GM21390 (cell line): ENCODE results near the gene SLC22A23.

Experiments
- ATAC-seq: cut with Tn5 transposase; IDR thresholded peaks from one replicate; pipeline ENCODE4 v1.9.1; 2021; ENCODE audit not compliant: unreplicated experiment

SLC22A23 gene

DNA sequence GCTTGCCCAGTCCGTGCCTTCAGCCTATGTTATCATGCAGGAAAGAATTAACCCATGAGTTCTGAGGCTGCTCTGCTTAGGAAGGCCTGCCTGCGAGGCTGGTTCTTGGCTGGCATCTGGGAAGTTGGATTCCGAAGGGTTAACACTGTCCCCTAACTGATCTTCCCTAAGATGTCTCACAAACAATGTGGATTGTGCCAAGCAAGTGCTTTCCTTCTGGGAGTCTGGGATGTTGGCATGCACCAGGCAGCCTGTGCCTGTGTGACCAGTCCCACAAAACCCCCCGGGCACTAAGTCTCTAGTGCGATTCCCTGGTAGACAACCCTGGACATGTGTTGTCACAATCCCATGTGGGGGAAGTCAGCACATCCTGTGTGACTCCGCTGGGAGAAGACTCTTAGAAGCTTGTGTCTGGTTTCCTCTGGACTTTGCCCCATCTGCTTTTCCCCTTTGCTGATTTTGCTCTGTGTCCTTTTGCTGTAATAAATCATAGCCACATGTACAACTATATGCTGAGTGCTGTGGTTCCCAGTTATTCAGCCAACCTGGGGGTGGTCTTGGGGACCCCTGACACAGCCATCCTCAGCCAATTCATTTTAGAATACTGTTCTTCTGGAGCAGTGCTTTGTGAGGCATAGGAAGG is 83.8 kb downstream of the SLC22A23 start:
- ATAC-seq: no peak

DNA sequence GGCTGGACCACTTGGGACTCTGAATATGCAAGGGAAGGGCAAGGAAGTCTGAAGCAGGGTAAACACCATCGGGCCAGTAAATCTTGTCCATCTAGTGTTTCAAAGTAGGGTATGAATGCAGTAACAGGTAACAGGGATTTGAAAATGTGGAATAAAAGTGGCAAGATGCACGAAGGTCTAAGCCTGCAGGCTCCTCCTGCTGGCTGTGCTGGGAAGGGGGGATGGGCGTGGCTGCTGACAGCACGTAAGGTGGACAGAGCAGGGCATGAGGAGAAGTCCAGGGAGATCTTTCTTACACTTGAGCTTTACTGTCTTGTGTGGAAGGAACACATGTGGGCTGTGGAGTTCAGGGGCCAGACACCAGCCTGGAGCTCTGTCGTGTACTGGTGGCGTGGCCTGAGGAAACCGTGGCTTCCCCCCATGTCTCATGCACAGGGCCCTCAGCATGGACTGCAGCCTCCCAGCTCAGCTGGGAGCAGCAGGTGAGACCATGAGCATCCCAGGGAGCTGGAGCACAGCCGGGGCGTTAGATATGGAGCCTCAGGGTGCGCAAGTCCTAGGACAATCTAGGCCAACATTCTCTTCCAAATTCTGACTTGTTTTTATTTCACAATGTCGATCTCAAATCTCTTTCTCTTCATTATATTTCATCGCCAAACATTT is 84.5 kb downstream of the SLC22A23 start:
- no peak for ATAC-seq

GRCh38 chr6:3371222-3371949 is 85.5 kb downstream of the SLC22A23 start:
- no peak for ATAC-seq

DNA sequence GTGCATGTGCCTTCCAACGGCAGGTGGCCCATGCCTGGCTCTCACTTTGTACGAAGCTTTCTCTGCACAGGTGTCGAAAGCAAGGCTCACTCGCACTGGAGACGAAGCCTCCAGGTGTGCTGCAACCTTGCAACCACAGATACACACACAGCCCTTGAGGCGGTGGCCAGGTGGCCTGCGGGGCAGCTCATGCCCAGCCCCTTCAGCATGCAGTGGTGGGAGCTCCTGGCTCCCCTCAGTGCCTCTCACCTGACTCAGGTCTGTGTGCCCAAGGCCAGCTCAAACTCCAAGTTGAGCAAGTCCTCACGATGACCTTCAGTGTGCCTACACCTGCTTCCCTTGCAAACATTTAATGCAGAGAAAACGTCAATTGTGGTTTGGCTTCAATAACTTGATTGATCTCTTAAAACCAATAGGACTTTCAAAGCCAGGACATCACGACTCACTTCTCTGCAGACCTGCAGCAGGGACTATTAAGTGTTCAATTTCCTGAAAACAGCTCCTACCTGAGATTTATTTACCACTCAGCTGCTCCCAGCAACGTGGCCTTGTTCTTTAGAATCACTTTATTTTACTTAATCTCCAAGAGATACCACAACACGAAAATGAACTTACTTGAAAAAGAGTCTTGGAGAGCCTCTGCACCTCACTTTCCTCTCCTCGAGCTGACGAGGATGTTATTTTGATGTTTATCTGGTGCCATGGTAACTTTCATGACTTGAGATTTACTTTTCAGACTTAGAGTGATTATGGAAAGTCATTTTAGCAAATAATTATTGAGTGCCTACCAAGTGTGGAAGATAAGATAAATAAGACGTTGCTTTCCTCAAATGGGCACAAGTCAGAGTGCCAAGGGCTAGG is 86.3 kb downstream of the SLC22A23 start:
- no peak for ATAC-seq

- no peak for ATAC-seq
Observed at GRCh38 chr6:3369985-3370360, 86.9 kb downstream of the SLC22A23 start.

GRCh38 chr6:3368685-3369084 is 88.2 kb downstream of the SLC22A23 start:
- ATAC-seq: no peak

DNA sequence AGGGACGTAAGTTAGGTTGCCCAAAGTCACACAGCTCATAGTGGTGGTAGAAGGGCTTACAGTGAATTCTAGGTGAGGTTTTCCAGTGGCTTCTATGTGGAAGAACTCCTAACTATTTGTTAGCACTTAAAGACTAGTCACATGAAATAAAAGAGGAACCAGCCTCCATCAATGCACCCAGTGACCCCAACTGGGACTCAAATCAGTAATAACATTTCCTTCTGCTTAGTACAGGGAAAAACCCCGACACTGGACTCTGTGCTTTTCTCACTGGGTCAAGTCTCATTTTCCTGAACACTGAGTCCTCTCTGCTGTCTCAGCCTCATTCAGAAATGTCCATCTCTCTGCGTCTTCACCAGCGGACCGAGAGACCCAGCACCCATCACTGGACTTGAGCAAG is 89.2 kb downstream of the SLC22A23 start:
- ATAC-seq: no peak

GRCh38 chr6:3366596-3367413 is 90.0 kb downstream of the SLC22A23 start:
- no peak for ATAC-seq

DNA sequence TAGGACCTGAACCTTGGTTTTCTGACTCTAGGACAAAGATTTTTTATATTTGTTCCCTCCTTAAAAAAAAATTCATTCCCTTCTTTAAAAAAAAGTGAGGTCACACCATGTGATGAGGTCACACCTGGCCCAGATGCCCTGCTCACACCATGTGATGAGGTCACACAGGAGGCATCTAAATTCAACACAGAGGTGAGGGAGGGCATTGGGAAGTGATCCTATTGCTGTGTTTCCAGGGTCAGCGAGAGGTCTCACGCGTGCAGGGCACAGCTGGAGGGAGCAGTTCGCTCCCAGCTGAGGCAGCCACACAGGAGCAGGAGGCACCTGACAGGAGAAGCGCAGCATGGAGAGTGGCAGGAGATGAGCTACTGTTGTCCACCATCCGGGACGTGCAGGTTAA is 92.5 kb downstream of the SLC22A23 start:
- ATAC-seq: no peak

DNA sequence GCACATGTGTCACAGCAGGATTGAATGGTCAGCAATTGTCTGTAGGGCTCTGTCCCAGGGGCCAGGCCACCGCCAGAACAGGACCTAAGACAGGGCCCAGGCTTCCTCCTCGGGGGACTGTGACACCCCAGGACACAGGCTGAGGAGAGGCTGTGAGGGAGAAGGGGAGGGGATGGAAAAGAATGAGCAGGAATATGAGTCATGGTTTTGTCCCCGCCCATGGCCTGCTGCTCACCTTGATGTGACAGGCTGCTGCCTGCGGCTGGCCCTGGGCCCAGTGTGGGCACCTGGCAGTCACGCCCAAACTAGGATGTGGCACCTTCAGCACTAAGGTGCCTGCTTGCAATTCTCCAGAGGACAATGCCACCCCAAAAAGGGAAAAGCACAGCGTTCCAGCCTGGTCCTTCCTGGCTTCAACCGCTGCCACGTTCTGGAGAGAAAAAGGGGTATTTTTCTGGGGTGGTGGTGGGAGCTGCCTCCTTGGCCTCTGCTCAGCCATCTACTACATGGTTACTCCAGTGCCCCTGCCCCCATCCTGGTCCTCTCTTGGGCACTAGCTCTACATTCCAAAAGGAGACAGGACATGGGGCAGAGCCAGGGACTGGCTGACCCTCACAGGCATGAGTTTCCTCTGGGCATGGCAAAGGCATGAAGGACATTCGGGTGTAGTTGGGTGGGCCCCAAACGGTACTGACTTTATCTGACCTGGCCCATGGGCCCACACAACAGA is 93.4 kb downstream of the SLC22A23 start:
- no peak for ATAC-seq

GRCh38 chr6:3361312-3362037 is 95.4 kb downstream of the SLC22A23 start:
- no peak for ATAC-seq

DNA sequence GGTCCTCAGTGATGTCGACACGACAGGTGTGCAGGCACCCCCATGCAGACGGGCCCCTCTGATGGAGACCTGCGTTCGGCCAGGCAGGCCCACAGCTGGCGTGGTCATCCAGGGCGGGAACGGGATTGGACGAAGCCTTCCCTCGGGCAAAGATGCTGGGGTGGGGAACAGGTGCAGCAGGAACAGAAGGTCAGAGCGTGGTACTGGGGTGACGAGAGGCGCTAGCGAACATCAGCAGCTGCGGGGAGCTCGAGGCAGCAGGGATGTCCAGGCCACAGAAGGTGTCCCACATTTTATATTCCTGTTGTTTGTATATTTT is 96.2 kb downstream of the SLC22A23 start:
- no peak for ATAC-seq

DNA sequence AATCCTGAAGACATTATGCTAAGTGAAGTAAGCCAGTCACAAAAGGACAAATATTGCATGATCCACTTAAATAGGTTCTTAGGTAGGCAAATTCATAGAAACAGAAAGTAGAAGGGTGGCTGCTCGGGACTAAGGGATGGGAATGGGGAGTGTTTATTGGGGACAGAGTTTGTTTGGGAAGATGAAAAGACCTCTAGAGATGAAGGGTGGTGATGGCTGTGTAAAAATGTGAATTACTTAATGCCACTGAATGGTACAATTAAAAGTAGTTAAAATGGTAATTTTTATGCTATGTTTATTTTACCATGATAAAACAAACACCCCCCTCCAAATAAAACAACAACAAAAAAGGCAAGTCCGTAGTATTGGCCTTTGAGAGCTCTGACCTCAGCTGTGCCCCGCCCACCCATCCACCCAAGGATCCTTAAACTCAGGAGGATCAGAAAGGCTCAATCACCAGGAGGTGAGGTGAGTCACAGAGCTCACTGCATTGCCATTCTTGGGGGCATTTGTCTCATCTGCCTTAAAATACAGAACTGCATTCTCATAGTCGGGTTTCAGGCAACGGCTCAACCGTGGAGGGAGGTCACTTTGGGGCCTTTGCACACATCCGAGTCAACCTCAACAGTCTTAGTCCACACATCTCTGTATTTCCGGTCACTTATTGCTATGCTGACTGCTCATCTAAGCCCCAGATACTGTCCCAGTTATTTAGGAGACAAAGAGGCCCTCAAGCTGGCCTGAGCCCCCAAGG is 96.7 kb downstream of the SLC22A23 start:
- no peak for ATAC-seq

DNA sequence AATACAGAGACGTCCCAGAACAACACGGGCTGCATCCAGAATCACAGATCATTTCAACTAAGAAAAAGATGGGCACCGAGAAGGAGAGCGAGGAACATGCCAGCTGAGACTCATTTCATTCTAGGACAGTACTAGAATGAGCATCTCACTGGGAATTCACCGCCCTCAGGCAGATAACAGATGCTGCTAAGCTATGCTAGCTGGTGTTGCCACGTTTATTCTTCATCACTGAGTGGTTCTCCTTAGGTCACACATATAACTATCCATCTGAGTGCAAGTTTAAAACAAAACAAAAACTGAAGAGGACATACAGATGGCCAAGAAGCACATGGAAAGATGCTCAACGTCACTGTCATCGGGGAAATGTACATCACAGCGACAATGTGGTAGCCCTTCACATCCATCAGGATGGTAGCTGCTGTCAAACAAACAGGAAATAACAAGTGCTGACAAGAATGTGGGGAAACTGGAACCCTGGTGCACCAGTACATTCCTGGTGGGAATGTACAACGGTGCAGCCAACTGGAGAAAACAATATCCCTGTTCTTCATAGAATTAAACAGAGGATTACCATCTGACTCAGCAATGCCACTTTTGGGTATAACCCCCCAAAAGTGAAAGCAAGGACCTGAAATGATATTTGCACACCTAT is 97.6 kb downstream of the SLC22A23 start:
- no peak for ATAC-seq

GRCh38 chr6:3358413-3359100 is 98.3 kb downstream of the SLC22A23 start:
- ATAC-seq: no peak

- ATAC-seq: no peak
Observed at GRCh38 chr6:3357678-3358077, 99.2 kb downstream of the SLC22A23 start.

GRCh38 chr6:3356824-3357420 is 99.9 kb downstream of the SLC22A23 start:
- no peak for ATAC-seq
